GM19467 (cell line): ENCODE measurements around the gene LRRC4C.

ENCODE experiments used
- ATAC-seq: cut with Tn5 transposase; IDR thresholded peaks from one replicate; pipeline ENCODE4 v1.9.1; 2021; ENCODE audit warnings: mild to moderate bottlenecking, moderate library complexity; ENCODE audit not compliant: unreplicated experiment

Gene LRRC4C

DNA sequence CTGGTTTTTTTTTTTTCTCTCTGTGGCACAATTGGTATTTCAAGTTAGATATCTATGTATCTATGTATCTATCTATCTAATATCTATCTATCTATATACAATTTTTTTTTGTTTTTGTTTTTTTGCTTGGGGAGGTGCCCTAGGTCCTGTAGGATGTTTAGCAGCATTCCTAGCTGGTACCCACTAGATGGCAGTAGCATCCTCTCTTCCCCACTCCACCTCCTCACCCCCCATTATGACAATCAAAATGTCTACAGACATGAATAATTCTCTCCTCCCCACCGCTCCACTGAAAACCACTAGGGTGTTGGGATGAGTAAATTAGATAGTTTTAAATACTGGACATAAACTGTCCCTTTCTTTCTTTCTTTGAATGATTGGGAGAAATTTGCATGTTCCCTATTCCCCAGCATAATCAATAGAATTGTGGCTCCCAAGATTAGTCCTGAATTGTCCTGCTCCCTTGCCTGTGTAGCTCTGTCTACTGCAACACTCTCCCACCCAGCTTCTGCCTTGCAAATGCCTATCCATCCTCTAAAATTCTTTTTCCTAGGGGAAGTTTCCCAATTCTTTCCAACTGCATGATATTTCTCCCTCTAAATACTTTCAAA lies 1152.4 kb downstream of the LRRC4C start:
- peak; percentile 69 for ATAC-seq

DNA sequence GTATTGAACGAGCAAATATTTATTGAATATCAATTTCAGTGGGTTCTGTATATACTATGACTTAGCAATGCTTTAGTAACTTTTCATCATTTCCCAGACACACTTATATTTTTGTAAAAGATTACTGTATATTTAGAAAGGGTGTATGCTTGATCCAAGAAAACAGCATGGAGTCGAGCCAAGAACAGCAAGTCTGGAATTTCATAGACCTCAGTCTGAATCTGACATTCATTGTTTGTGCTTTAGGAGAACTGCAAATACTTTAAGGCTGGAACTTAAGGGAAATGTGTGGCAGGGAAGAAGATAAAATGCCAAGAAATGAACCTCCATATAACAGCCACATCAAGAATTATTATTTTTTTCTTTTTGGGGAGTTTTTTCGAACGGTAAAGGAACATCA lies 1156.8 kb downstream of the LRRC4C start:
- no peak for ATAC-seq

DNA sequence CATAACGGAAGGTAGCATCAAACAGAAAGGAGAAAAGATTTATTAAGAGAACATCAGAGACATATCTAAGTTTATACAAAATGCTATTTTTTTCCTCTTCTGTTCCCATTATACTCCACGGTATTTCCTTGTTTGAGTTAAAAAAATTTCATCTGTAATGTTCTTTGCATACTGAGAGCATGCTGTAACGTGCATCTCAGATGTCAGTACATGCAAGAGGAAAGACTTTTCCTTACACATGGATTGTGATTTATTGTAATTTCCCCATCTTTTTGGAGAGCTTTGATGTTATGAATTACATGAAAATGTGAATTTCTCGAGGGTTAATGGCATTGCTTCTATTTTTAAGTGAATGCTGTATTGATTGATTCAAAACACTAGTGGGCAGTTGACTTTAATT lies 1164.0 kb downstream of the LRRC4C start:
- ATAC-seq = no peak

DNA sequence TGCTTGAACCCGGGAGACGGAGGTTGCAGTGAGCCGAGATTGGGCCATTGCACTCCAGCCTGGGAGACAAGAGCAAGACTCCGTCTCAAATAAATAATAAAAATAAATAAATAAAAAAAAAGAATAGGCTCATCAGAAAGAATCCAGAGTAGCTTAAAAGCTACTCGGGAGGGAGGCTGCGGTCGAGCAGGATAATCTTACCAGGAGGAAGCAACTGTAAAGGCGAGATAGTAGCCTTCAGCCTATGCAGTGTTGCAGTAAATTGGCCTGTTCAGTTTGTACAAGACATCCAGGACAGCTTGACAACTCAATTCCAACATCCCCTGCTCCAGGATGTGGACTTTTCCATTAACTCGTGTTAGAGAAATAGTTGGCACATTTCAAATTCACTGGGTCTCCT lies 1164.7 kb downstream of the LRRC4C start:
- no peak for ATAC-seq

DNA sequence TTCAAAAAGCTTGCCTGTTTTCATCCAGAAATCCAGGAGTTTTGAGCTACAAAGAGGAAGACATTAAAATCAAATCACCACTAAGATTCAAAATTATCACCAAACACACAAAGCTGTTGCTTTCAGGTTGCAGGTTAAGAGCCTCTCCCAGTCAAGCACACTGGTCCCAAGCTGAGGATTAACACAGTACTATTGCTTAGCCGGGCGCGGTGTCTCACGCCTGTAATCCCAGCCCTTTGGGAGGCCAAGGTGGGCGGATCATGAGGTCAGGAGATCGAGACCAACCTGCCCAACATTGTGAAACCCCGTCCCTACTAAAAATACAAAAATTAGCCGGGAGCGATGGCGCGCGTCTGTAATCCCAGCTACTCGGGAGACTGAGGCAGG lies 1165.1 kb downstream of the LRRC4C start:
- ATAC-seq = peak; percentile 25

DNA sequence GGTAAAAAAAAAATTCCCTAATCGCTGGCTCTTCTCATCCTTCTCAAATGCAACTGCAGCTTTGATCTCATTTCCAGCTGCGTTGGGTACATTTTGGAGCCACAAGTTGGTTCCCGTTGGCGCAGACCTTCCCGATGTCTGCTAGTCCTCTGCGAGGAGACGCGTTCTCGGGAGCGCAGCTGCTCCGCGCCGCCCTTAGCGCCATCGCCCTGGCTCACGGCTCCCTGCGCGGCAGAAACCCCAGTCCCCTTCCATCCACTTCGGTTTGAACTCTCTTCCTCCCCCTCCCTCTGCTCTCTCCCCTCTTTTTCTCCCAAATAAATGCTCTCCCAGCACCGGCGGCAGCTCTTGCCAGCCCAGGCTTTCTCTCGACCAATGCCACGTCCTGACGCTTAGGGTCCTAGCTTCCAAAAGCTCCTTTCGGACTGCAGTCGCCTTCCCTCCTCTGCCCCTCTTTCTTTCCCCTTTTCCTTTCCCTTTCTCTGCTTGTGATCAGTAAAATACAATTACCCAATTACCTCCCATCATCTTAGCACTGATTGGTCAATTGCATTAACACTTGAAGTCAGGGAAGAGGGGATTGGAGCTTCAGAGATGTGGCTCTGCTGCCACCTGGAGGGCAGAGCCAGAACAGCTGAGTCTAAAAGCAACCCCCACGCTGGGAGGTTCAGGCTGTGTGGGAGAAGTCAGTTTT lies 1165.7 kb downstream of the LRRC4C start:
- ATAC-seq = peak; percentile 98

DNA sequence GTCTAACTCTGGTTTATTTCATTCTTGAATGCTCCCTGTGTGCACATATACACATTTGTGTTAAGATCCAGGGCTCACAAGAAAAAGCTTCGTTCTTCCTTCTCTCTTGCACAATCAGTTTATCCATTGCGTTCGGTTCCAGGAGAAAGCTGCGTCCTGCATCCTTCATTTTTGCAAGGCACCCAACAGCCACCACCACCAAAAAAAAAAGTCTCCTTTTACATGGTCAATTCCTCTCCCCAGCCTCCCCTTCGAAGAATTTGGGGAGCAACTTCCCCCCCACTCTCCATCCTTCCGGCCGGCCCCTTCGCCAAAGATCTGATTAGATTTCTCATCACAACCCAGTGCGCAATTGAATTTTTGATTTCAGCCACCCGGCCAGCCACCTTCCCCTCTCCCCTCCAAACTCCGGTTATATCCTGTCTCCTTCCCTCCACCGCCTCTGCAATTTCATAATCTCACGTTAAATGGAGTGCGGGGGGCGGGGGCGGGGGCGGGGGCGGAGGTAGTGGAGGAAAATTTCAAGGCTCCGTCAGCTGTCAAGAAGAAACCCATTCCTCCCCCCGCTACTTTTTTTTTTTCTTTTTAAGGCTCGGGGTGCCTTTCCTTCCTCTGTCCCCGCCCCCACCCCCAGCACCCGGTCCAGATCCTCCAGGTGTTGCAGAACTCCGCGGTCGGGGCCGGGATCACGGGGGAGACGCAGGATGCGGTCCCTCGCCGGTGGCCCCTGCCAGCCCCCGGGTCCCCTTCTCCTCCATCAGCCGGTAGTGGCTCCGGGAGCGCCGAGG lies 1166.5 kb downstream of the LRRC4C start:
- ATAC-seq = no peak

DNA sequence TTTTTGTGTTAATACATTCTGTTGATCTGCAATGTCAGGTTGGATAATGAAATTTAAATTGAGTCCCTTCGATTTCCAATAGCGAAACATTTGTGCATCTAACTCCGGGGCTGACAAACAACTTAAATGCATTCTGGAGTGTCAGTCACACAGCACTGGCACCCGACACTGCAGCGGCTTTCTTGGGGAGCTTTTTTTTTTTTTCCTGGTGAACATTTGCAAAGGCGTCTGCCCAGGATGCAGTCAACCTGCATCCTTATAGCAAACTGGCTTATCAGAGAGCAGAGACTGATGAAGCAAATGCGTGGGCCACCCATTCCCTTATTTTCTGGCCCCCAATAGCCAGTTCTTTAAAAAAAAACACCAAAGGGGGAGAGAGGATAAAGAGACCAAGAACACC lies 1167.7 kb downstream of the LRRC4C start:
- no peak for ATAC-seq

DNA sequence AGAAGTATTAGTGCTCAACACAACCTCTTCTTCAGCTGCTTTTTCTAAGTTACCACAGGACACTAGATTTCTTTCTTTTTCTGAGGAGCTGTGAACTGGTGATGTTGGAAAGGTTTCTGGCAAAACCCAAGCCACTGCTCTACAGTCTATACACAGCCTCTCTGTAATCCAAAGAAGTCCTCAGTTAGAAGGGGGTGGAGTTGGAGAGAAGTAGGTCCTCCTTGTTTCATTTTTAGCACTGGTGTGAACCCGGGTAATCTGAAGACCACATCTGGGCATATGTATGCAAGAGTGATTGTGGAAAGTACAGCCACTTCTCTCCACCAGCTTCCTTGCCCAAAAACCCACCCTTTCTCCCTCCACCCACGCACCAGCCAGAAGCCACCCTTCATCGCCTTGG lies 1168.1 kb downstream of the LRRC4C start:
- ATAC-seq = no peak

DNA sequence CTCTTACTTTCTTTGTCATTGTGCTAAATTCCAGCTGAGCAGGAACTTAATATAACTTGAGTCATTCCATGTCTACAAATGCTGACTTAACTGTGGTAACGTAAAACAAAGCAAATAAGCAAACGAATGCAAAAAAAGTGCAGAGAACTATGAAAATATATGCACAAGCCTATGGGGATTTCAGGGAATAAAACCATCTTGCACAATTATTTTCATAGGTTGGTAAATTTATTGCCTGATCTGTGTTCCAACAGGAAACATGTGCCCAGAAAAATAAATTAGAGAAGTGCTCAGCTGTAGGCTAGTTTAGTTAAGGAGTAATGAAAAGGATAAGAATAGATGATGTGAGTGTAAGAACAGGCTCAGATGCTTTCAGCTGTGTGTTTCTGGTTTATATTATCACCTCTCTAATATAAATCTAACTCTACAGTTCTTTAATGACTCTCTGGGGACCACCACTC lies 1169.3 kb downstream of the LRRC4C start:
- no peak for ATAC-seq

DNA sequence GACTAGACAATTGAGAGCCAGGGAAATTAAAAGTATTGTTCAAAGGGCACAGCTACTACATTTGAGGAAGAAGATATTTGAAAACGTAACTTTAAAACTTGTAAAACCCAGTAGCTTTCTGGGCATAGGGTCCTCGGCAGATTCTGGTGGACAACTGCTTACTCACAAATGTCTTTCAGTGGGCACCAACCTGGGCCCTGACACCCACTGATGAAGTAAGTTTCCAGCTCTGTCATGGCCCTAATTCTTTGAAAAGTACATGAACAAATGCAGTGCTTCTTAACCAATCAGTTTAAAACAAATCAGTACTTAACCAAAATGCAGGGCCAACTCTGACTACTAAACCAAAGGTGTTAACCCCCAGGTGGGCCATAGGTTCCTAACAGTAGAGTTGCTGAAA lies 1170.1 kb downstream of the LRRC4C start:
- ATAC-seq = no peak

DNA sequence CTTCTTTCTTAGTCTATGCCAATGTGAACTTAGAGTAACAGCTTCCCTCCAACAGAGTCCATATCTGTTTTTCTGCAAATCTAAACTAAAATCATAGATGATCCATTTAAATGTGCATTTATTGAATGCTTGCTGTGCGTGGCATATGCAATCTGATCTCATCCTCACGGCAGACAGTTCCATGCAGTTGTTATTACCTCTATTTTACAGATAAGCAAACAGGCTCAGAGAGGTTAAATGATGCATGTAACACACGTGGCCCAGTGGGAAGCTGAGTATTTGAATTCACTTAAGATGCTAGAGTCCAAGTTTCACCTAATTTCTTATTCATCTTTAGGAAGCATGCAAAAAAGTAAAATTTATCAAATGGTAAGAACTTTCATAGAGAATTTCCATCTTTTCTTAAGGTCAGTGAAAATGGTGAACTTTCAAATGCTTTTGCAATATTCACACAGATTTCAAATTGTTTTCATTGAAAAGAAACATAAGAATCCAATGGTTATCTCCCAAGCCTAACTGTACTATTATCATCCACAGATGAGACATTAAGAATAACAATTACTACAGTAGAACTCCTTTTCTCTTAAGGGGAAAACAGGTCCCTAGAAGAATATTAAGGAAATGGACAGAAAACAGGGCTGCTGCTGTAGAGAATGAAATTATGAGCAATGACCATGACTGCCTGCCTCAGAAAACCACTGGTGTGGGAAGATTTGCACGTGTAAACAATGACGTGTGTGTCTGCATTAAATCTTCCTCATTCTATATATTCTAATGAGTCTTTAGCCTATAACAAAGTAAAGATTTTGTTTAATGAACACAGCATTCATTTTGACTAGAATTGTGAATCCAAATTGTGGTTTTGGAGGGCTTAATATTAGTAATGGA lies 1171.3 kb downstream of the LRRC4C start:
- no peak for ATAC-seq

DNA sequence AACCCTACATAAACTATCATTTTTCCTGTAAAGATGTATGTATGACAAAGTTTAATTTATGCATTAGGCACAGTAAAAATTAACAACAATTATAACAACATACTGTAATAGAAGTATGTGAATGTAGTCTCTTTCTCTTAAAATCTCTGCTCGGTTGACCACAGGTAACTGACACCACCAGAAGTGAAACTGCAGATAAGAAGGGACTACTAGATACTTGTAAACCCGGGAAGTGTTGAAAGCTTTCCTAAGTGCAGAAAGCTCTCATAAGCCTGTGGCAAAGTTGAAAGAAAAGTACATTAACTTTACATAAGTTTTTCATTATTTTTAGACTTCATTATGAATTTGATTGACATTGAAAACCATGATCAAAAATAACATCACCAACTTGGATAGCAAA lies 1173.3 kb downstream of the LRRC4C start:
- ATAC-seq = no peak

DNA sequence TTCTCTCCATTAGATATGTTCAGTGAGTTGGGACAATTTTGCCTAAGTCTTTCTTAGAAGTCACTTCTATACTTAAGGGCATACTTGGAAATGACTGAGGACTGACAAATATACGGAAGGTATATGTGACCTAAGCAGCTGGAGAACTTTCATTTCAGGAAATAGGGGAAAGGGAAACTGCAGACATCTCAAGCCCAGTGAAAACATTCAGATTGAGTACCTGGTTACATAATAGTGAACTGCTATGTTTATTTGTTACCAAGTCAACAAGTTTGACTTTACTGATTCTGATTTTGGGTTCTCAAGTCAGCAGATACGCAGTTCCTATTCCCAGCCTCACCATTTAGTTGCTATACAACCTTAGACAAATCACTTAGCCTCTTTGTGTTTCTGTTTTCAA lies 1173.9 kb downstream of the LRRC4C start:
- no peak for ATAC-seq

DNA sequence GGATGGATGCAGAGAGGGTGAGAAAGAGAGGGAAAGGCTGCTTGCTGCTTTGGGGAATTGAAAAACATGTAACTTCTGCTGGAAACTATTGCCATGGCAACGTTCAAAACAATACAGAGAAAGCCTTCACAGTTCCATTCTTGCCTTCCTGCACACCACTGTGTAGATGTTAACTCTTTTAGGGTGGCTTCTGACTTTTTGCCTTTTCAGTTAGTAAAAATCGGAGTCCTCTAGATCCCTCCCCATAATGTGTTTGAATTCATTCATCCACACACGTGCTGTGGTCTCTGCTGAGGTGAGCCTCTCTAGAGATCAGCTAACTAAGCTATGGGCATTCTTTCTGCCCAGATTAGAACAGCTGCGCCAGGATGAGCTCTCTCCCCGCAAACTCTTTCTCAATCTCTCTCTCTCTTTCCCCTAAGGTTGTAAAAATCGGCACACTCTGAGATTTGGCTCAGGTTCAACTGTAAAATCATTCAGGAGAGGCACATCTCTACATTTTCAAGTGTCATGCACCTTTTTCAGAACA lies 1178.3 kb downstream of the LRRC4C start:
- no peak for ATAC-seq

DNA sequence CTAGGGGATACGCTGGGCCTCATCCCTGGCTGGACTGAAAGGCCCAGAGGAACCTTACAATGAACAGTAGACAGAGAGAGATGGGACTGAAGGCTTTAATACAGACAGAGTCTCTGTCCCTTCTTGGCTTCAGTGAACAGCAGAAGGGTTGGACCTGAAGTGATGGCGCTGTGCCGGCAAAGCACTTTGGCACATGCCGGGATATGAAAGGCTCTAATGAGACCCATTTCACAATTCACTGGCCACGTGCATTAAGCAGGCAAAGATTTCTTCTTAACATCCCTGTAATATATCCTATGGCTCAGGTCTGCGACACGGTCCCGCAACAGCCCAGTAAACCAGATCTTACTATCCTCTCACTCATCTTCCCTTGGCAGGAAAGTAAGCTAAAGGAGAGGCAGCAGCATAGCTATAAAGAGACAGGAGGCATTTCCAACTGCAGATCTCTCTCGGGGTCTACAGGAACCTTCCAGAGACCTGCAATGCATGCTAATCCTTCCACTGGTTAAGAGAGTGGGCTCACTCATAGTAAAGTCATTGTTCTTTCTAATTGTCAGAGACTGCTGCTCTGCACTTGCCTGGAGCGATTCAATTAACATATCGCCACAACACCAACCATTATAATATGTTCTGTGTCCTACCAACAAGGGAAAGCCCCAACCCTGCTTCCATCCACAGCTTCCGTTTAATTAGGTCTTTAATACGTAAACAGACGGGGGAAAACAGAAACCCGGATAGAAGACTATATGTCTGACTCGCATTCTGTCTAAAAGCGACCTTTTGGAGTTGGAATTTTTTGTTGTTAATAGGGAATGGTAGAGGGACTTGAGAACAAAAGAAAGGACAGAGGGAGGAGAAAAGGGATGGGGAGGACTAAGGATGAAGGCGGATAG lies 1179.0 kb downstream of the LRRC4C start:
- no peak for ATAC-seq

DNA sequence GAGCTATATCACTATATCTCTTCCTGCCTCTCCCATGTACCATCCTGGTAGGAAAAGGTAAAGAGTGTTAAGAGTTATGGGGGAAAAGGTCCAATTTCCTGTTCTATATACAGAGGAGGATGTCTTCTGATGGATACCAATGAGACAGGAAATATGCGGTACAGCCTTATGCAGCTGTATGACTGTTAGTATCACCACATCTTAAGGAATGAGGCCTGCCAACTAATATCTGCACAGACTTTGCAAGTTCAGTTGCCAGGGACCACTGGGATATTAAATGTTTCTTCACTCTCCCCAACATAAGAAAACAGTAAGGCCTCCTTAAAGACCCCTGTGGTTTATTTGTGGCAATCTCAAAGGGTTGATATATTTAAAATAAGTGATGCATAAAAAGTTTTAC lies 1182.5 kb downstream of the LRRC4C start:
- ATAC-seq = no peak

DNA sequence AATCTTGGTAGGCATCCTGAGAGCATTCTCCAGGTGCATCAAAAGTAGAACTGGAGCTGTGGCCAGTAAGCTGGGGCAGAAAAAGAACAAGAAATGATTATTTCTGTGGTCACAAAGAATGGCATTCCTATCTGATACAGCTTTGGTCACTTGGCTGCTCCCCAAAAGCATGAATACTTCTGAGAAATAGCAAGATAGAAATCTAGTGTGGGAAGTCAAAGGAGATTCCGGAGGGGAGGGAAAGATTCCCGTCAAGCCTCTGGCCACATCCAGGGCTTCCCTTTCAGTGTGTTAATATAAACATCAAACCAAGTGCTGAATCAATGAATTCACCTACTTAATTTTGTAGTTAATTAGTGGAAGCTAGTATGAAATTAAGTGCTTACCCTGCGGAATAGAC lies 1185.4 kb downstream of the LRRC4C start:
- ATAC-seq = no peak

DNA sequence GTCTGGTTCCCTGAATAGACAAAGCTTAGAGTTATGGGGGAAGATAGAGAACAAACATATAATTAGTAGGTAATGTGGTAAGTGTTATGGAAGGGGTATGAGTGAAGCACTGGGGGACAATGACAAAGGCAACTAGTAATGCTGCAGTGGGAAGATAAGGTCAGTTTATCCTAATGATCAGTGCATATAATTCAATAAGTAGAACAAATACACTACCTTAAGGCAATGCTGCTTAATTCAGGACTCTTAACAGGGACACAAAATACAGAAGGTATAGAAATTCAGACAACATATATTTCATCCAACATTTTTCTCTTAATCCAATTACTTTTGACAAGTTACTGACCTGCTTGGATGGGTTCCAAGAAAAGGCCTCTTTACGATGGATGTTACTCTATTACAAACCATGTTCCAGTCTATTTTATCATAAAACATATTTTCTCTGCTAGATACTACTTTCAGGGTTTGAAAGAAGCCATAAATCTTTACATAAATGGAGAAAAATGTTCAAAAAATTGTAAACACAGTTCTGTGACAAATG lies 1186.2 kb downstream of the LRRC4C start:
- no peak for ATAC-seq

DNA sequence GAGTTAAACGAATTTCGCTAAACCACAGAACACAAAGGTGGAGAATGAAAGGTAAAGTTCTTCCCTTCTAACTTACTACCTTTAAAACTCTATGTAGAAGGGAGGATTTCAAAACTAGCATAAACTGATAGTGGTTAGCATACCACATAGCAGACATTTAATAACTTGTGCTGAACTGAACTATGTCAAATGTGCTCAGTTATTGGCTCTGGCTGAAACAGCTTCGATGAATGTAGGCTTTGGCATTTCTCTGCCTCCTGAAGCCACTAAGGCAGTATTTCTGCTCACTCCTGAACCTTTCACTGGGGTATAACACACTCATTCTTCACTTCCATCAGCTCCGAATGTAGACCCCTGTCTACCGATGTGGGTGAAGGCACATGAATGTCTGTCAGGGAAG lies 1188.1 kb downstream of the LRRC4C start:
- no peak for ATAC-seq
